OCI-LY1 (cell line): ENCODE data around the gene KMO.

Experiments
- H2AFZ ChIP-seq: fragments of 200-600 bp; sonication (generic), shearing (Covaris generic); 2 replicates; pipeline ENCODE4 v1.6.0; 2014; ENCODE audit warnings: antibody characterized with exemption, mild to moderate bottlenecking, low read length
- H3F3A ChIP-seq: fragments of 200-600 bp; sonication (generic), shearing (Covaris generic); 2 replicates; pipeline ENCODE4 v1.6.0; 2014; ENCODE audit warnings: mild to moderate bottlenecking, antibody characterized with exemption, low read length, moderate library complexity; ENCODE audit not compliant: insufficient read depth
- H3K27ac ChIP-seq: fragments of 200-600 bp; sonication (generic); 2 replicates; pipeline ENCODE4 v1.5.1; 2014; ENCODE audit warnings: low read length, mixed run types, mild to moderate bottlenecking, low read depth; ENCODE audit not compliant: poor library complexity, severe bottlenecking
- H3K27me3 ChIP-seq: fragments of 200-600 bp; sonication (generic); 2 replicates; pipeline ENCODE4 v1.6.0; 2014; ENCODE audit warnings: antibody characterized with exemption, mild to moderate bottlenecking, low read length, moderate library complexity; ENCODE audit not compliant: insufficient read depth
- H3K36me3 ChIP-seq: fragments of 200-600 bp; sonication (generic); 2 replicates; pipeline ENCODE4 v1.6.1; 2014; ENCODE audit warnings: mild to moderate bottlenecking, antibody characterized with exemption, low read length, moderate library complexity, mixed read lengths; ENCODE audit not compliant: insufficient read depth
- H3K4me1 ChIP-seq: fragments of 200-600 bp; sonication (generic); 2 replicates; pipeline ENCODE4 v1.5.1; 2014; ENCODE audit warnings: mild to moderate bottlenecking, low read length, moderate library complexity; ENCODE audit not compliant: insufficient read depth, severe bottlenecking
- H3K4me2 ChIP-seq: fragments of 200-600 bp; sonication (generic), shearing (Covaris generic); 2 replicates; pipeline ENCODE4 v1.6.1; 2014; ENCODE audit warnings: low read length
- H3K4me3 ChIP-seq: fragments of 200-600 bp; sonication (generic); 2 replicates; pipeline ENCODE4 v1.5.1; 2014; ENCODE audit warnings: low read length, low read depth, mild to moderate bottlenecking, mixed read lengths; ENCODE audit not compliant: poor library complexity, severe bottlenecking
- H3K79me2 ChIP-seq: fragments of 200-600 bp; shearing (Covaris generic); 2 replicates; pipeline ENCODE4 v1.6.1; 2016; ENCODE audit warnings: mixed run types, low read length, mixed read lengths; ENCODE audit not compliant: insufficient read depth
- H3K9ac ChIP-seq: fragments of 200-600 bp; sonication (generic), shearing (Covaris generic); 2 replicates; pipeline ENCODE4 v1.6.1; 2014; ENCODE audit warnings: mild to moderate bottlenecking, low read length, mixed read lengths
- H3K9me2 ChIP-seq: fragments of 200-600 bp; sonication (generic), shearing (Covaris generic); 2 replicates; pipeline ENCODE4 v1.6.1; 2014; ENCODE audit warnings: low read depth, mild to moderate bottlenecking, low read length, mixed read lengths
- H3K9me3 ChIP-seq: fragments of 200-600 bp; shearing (Covaris generic); 2 replicates; pipeline ENCODE4 v1.6.1; 2014; ENCODE audit warnings: low read length, mixed read lengths
- H4K20me1 ChIP-seq: fragments of 200-600 bp; sonication (generic), shearing (Covaris generic); 2 replicates; pipeline ENCODE4 v1.6.0; 2016; ENCODE audit warnings: mild to moderate bottlenecking, low read length; ENCODE audit not compliant: insufficient read depth
- EZH2 ChIP-seq: fragments of 200-600 bp; sonication (generic), shearing (Covaris generic); IDR thresholded peaks from 2 replicates; pipeline ENCODE4 v1.8.0; 2017; ENCODE audit warnings: borderline replicate concordance, mixed run types, mild to moderate bottlenecking, antibody characterized with exemption, low read length, moderate library complexity, mixed read lengths
- TF ChIP-seq, protein P1 (sequence below): fragments of 200-600 bp; sonication (generic), shearing (Covaris generic); IDR thresholded peaks from 2 replicates; pipeline ENCODE4 v1.5.1; 2017; ENCODE audit warnings: mild to moderate bottlenecking, antibody characterized with exemption, low read length, moderate library complexity, mixed read lengths

Gene KMO

GRCh38 chr1:241592273-241592958 lies 60.2 kb downstream of the KMO start:
- no peak overlapping the region for H3K9ac ChIP-seq
- H3F3A ChIP-seq = no peaks in the 10 kb centered on the region
- H4K20me1 ChIP-seq = no peaks in the 10 kb centered on the region
- H3K4me1 ChIP-seq = peaks cover 5% of the 10 kb centered on the region
- H3K9me2 ChIP-seq = no peaks in the 10 kb centered on the region
- no peaks in the 10 kb centered on the region for H3K79me2 ChIP-seq
- H3K27ac ChIP-seq = no peak overlapping the region
- H3K36me3 ChIP-seq = no peaks in the 10 kb centered on the region
- H3K4me2 ChIP-seq = no peak overlapping the region
- H2AFZ ChIP-seq = no peak overlapping the region
- H3K27me3 ChIP-seq = no peaks in the 10 kb centered on the region
- H3K4me3 ChIP-seq = no peak overlapping the region
- H3K9me3 ChIP-seq = no peaks in the 10 kb centered on the region
- TF ChIP-seq, protein P1, sequence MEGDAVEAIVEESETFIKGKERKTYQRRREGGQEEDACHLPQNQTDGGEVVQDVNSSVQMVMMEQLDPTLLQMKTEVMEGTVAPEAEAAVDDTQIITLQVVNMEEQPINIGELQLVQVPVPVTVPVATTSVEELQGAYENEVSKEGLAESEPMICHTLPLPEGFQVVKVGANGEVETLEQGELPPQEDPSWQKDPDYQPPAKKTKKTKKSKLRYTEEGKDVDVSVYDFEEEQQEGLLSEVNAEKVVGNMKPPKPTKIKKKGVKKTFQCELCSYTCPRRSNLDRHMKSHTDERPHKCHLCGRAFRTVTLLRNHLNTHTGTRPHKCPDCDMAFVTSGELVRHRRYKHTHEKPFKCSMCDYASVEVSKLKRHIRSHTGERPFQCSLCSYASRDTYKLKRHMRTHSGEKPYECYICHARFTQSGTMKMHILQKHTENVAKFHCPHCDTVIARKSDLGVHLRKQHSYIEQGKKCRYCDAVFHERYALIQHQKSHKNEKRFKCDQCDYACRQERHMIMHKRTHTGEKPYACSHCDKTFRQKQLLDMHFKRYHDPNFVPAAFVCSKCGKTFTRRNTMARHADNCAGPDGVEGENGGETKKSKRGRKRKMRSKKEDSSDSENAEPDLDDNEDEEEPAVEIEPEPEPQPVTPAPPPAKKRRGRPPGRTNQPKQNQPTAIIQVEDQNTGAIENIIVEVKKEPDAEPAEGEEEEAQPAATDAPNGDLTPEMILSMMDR = no peak
- TF ChIP-seq EZH2 = no peak

GRCh38 chr1:241593186-241593585 lies 61.0 kb downstream of the KMO start:
- TF ChIP-seq, protein P1 = no peak
- no peak for TF ChIP-seq EZH2
- H2AFZ ChIP-seq = no peak overlapping the region
- no peak overlapping the region for H3K27ac ChIP-seq

DNA sequence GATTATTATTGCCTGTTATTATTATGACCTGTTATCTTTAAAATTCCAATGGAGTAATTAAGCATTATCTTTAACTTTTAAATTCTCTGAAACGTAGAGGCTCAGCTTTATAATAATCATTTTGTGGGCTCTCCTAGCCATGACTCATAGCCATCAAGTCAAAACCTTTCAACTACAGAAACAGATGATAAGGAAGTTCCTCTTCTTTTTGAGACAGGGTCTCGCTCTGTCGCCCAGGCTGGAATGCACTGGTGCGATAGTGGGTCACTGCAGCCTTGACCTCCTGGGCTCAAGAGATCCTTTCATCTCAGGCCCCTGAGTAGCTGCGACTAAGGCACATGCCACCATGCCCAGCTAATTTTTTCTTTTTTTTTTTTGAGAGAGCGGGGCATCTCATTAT lies 64.5 kb downstream of the KMO start:
- H3K9me2 ChIP-seq = no peaks in the 10 kb centered on the region
- H3K4me1 ChIP-seq = peaks cover 13% of the 10 kb centered on the region
- TF ChIP-seq, protein P1 = no peak
- no peak for TF ChIP-seq EZH2
- no peaks in the 10 kb centered on the region for H3F3A ChIP-seq
- no peak overlapping the region for H3K4me2 ChIP-seq
- no peak overlapping the region for H3K27ac ChIP-seq
- H2AFZ ChIP-seq = no peak overlapping the region
- no peaks in the 10 kb centered on the region for H3K36me3 ChIP-seq
- H3K27me3 ChIP-seq = no peaks in the 10 kb centered on the region
- H3K4me3 ChIP-seq = no peak overlapping the region
- no peaks in the 10 kb centered on the region for H3K79me2 ChIP-seq
- H3K9ac ChIP-seq = no peak overlapping the region
- H4K20me1 ChIP-seq = no peaks in the 10 kb centered on the region
- no peaks in the 10 kb centered on the region for H3K9me3 ChIP-seq

More at GRCh38 chr1:241593186-241593585, 61.0 kb downstream of the KMO start:
- Histone ChIP-seq H3K9me2 (no peaks in the 10 kb centered on the region), H3K9me3 (no peaks in the 10 kb centered on the region), H3F3A (no peaks in the 10 kb centered on the region), H3K4me2 (no peak overlapping the region), H3K4me3 (no peak overlapping the region), H3K4me1 (peaks cover 10% of the 10 kb centered on the region), H3K79me2 (no peaks in the 10 kb centered on the region), H3K36me3 (no peaks in the 10 kb centered on the region), H3K9ac (no peak overlapping the region), H3K27me3 (no peaks in the 10 kb centered on the region), H4K20me1 (no peaks in the 10 kb centered on the region)
